D721Med (cell line): Measurements from ENCODE around the gene GOLGA5.
"Not testable (repeated sequence)": the region's sequence is repeated elsewhere in the genome, so short reads cannot be mapped to it uniquely, and the experiment has no call there.

Experiments used
- DNase-seq: peaks from one replicate; pipeline ENCODE4 v3.0.0; 2011; ENCODE audit warnings: low spot score; ENCODE audit not compliant: insufficient read length
- FAIRE-seq: peaks from 2 replicates; lab custom pipeline; 2011; peaks lifted over from hg19 to GRCh38; lab: Jason Lieb, UNC
- TF ChIP-seq, protein P1 (sequence below): IDR thresholded peaks from 2 replicates; pipeline ENCODE4 v1.5.1; 2012; ENCODE audit warnings: mild to moderate bottlenecking, control low read depth; ENCODE audit not compliant: insufficient read depth; ENCODE audit errors: missing control alignments

GOLGA5 gene

DNA sequence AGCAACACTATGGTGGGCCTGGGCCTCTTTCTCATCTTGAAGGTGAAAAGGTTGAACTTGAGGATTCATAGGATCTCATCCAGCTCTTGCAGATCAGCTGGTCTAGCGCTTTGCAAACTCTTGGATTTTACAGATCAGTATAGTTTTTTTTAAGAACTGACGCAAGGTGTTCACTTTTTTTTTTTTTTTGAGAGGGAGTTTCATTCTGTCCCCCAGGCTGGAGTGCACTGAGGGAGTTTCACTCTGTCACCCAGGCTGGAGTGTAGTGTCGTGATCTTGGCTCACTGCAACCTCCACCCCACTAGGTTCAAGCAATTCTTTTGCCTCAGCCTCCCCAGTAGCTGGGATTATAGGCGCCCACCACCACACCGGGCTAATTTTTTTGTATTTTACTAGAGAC lies 25.3 kb upstream of the GOLGA5 start:
- no peak for FAIRE-seq
- no peak for DNase-seq
- TF ChIP-seq, protein P1, sequence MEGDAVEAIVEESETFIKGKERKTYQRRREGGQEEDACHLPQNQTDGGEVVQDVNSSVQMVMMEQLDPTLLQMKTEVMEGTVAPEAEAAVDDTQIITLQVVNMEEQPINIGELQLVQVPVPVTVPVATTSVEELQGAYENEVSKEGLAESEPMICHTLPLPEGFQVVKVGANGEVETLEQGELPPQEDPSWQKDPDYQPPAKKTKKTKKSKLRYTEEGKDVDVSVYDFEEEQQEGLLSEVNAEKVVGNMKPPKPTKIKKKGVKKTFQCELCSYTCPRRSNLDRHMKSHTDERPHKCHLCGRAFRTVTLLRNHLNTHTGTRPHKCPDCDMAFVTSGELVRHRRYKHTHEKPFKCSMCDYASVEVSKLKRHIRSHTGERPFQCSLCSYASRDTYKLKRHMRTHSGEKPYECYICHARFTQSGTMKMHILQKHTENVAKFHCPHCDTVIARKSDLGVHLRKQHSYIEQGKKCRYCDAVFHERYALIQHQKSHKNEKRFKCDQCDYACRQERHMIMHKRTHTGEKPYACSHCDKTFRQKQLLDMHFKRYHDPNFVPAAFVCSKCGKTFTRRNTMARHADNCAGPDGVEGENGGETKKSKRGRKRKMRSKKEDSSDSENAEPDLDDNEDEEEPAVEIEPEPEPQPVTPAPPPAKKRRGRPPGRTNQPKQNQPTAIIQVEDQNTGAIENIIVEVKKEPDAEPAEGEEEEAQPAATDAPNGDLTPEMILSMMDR, result no peak

DNA sequence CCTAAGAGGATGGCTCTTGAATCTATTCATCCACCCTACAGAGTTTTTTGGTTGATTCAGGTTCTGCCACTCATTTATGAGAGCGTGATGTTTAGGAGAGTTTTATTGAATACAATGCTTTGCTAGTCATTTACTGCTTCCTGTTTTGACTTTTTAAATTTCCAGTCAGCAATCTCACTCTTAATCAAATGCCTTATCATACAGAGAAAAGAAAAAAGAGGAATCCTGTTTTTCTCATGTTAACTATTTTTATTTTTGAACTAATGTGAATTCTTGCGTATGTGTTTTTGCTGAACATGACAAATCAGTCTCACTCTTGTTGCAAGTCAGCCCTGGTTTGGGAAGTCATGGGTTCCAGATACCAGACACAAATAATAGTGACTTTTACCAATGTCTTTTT lies 23.6 kb upstream of the GOLGA5 start:
- TF ChIP-seq, protein P1, result no peak
- no peak for FAIRE-seq
- no peak for DNase-seq

DNA sequence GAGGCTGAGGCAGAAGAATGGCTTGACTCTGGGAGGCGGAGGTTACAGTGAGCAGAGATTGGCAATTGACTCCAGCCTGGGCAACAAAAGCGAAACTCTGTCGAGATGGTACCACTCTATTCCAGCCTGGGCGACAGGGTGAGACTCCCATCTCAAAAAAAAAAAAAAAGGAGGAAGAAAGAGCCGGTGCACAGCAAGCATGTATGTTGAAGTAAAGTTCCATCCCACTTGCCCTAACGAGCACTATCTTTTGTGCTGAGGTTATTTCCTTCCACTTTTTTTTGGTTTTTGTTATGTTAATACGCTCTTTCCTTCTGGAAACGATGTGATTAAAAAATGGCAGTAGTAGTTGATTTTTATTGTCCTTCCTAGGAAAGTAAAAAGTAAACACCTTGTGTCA lies 19.5 kb upstream of the GOLGA5 start:
- TF ChIP-seq, protein P1, result no peak
- no peak for DNase-seq
- no peak for FAIRE-seq

DNA sequence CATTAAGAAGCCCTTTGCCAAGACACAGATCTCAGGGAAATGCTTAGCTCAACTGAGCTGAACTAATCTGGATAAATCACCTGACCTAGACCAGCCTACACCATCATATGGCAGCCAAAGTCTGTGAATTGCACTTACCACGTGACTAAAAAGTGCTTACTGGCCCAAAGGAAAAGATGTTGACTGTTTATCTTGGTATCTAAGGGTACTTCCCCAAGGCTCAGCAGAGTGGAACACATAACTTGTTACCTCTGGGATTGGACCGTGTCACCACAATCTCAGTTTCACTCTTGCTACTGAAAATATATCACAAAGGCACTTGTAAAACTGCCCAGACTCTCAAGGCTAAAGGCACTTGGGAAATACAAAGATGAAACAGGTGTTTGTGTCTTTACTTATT lies 18.8 kb upstream of the GOLGA5 start:
- FAIRE-seq, DNase-seq: not testable (repeated sequence)

DNA sequence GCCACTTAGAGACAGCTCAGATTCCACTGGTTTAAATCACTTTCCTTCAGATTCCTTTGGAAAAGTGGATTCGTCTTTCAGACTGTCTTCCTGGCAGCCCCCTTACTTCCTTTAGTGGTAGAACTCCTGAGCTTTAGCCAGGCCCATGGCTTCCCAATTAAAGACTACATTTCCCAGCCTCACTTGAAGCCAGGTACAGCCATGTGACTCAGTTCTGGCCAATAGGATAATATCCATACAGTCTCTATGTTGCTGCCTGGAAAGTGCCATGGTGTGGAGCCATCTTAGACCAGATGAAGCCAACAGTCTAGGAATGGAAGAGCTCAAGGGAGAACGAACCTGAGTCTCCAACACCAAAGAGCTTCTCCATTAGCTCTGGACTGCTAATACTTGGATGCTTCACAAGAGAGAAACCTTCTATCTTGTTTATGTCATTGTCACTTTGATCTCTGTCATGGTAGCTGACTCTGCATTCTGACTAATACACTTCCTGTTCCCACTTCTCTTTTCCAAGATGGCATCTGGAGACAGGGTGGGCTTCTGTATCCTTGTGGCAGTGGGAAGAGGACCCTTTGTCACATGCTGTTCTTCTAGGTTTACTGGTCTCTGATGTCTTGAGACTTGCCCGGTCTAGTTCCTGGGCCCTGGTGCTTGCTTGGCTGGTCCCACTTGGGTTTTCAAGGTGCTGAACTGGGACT lies 15.1 kb upstream of the GOLGA5 start:
- not testable (repeated sequence) for FAIRE-seq, DNase-seq

DNA sequence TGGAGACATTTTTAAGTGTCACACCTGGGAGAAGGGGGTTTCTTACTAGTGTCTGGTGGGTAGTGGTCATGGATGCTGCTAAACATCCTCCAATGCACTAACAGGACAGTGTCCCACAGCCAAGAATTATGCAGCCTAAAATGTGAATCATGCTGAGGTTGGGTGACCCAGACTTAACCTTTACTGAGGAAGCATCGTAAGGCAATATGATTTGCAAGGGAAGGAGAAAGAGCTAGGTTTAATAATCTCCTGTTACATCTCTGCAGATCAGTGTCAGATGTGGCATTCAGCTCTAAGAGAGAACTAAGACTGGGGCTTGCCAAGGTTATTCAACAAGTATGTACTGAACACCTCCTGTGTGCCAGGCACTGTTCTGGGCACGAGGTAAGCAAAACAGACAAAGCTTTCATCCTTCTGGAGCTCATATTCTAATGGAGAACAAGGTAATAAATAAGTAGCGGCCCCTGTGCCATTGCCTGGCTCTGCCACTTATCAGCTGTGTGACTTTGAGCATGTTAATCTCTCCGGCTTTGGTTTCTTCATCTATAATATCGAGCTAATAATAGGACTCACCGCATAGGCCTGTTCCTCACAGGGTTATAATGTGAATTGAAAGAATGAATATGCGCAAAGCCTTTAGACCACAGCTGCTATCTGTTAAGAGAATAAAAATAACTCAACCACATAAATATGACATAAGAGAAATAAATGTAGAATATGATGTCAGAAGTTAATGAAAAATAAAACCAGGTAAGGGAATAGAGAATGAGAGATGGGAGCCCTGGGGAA lies 13.5 kb upstream of the GOLGA5 start:
- TF ChIP-seq, protein P1, result no peak

DNA sequence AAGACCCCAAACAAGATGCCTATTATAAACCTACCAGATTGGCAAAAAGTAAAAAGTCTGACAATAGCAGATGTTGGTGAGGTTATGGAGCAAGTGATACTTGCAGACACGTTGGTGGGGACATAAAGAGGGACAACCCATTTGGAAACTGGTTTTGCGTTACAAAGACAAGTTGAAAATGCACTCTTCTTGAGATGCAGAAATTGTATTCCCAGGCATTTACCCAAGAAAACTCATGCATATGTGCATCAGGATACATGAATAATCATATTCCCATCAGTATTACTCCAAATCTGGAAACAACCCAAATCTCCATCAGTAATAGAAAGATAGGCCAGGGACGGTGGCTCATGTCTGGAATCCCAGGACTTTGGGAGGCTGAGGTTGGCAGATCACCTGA lies 12.8 kb upstream of the GOLGA5 start:
- no peak for FAIRE-seq
- no peak for DNase-seq
- TF ChIP-seq, protein P1, result no peak

More for the DNA sequence above, 13.5 kb upstream of the GOLGA5 start:
- DNase-seq, result no peak
- no peak for FAIRE-seq

DNA sequence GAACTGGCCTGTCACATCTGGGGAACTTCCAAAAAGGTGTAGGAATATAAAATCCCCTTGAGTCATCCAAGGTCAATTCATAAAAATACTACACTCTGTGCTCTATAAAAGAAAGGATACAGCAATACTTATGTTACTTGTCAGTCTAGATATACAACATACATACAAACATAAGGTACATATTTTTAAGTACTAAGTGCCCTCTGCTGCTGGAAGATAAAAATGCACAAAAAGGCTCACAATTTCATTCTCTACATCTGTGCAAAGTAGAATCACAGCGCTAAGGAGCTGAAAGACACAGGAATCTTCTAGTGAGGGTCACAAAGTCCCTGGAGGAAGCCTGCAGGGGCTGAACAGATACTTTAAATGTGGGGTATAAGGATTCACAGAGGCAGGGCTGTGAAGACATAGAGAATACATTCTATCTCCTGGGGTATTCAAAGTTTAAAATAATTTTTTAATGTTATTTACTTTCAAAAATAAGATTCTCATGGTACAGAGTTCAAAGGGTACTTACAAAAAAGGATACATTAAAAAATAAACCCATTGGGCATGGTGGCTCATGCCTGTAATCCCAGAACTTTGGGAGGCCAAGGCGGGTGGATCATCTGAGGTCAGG lies 10.2 kb upstream of the GOLGA5 start:
- DNase-seq, result peak; percentile 32
- FAIRE-seq, result peak; percentile 77
- TF ChIP-seq, protein P1, result peak; percentile 87
